Esophagus muscularis mucosa (tissue), 3 donors: ENCODE results near the gene HDLBP.

Experiments used
- CTCF ChIP-seq, 3 experiments: fragments of 200-600 bp in 2 of 3; fragments of 450-650 bp in 1 of 3; sonication (generic) in 2 of 3; IDR thresholded peaks; one replicate each; pipeline ENCODE4 v1.5.1; 2017 to 2019; ENCODE audit warnings: antibody characterized with exemption in 3 of 3, mild to moderate bottlenecking in 2 of 3, moderate library complexity in 1 of 3
- EP300 ChIP-seq: sonication (generic); formaldehyde crosslinking; IDR thresholded peaks from one replicate; pipeline ENCODE4 v1.6.1; 2017; ENCODE audit warnings: antibody characterized with exemption

GRCh38 chr2:241267249-241268067, 48.0 kb downstream of the HDLBP start:
- TF ChIP-seq CTCF (IDR thresholded peaks at IDR 0.05) (no peak), EP300 (no peak)
